Neuron (in vitro differentiated cells): ENCODE data around the gene TOX2.
"Not testable (repeated sequence)": the region's sequence is repeated elsewhere in the genome, so short reads cannot be mapped to it uniquely, and the experiment has no call there.

Experiments
- H2AFZ ChIP-seq: one replicate; pipeline ENCODE4 v1.6.1; 2013; ENCODE audit warnings: low read depth, mild to moderate bottlenecking, inconsistent platforms, low read length, moderate library complexity
- H3K27me3 ChIP-seq: one replicate; pipeline ENCODE4 v1.6.1; 2013; ENCODE audit warnings: low read length; ENCODE audit not compliant: insufficient read depth
- H3K36me3 ChIP-seq: one replicate; pipeline ENCODE4 v1.6.1; 2013; ENCODE audit warnings: low read length; ENCODE audit not compliant: insufficient read depth
- H3K4me1 ChIP-seq: one replicate; pipeline ENCODE4 v1.6.1; 2013; ENCODE audit warnings: low read length; ENCODE audit not compliant: insufficient read depth
- H3K4me3 ChIP-seq: 2 replicates; pipeline ENCODE4 v1.5.1; 2013; ENCODE audit warnings: mild to moderate bottlenecking, low read length, moderate library complexity
- H3K9me3 ChIP-seq: one replicate; pipeline ENCODE4 v1.6.1; 2013; ENCODE audit warnings: low read length

Gene TOX2

DNA sequence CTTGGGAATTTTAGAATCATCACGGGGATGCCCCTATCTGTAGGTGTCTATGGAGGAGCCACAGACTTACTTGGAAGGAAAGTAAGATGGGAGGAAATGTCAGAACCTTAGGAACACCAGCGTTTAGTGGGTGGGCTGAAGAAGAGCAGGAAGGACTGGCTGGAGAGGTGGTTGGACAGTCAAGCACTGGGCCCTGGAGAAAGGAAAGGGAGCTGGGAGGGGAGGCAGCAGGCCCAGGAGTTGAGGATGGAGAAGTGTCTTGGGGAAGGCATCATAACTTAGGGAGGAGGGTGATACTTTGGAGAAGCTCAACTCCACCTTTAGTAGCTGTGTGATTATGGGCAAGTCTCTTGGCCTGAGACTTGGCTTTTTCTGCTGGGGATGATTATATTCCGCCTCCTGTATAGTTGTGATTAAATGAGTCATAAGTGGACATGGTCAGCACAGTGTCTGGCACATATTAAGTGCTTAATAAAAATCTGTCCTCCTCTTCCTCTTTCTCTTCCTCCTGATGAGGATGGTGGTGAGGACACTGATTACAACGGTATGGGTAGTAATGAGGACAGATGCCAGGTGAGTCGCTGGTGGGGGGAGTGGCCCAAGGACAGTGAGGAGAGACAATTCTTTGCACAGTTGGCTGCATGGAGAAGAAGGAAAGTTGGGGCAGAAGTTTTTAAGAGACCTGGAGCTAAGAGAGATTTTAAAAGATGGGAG, 125.7 kb downstream of the TOX2 start:
- Histone ChIP-seq H3K4me1 (no peaks in the 10 kb centered on the region), H3K27me3 (no peaks in the 10 kb centered on the region), H3K36me3 (no peaks in the 10 kb centered on the region), H3K4me3 (no peak overlapping the region), H3K9me3 (no peaks in the 10 kb centered on the region), H2AFZ (no peak overlapping the region)

DNA sequence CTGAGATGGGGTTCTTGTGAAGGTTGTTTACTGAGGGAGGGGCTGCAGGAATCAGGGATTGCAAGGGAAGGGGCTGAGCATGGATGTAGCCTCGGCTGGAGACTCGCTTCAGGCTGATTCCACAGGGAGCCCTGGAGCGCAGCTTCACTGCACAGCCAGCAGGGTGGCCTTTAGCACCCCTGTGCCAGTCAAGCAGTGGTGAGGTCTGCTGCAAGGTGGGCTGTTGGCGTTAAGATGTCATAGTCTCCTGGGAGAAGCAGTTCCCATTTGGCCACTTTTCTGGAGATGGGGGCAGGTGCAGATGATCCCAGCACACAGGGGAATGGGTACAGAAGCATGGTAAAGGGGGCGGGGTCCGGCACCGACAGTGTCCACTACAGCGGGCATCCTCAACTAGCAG, 126.3 kb downstream of the TOX2 start:
- no peaks in the 10 kb centered on the region for H3K4me1 ChIP-seq
- H3K4me3 ChIP-seq, result no peak overlapping the region
- no peak overlapping the region for H2AFZ ChIP-seq
- no peaks in the 10 kb centered on the region for H3K36me3 ChIP-seq
- no peaks in the 10 kb centered on the region for H3K27me3 ChIP-seq
- H3K9me3 ChIP-seq, result no peaks in the 10 kb centered on the region

DNA sequence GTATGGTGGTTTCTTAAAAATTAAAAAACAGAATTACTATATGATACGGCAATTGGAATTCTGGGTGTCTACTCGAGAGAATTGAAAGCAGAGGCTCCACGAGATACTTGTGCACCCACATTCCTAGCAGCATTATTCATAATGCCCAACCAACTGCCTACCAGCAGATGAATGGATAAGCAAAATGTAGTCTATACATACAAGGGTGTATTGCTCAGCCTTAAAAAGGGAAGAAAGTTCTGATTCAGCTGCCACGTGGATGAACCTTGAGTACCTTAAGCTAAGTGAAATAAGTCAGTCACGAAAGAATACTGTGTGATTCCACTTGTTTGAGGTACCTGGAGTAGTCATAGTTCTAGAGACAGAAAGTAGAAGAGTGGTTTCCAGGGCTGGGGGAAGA, 130.1 kb downstream of the TOX2 start:
- H3K4me1 ChIP-seq, H3K9me3 ChIP-seq, H2AFZ ChIP-seq, H3K4me3 ChIP-seq, H3K36me3 ChIP-seq, H3K27me3 ChIP-seq: not testable (repeated sequence)

DNA sequence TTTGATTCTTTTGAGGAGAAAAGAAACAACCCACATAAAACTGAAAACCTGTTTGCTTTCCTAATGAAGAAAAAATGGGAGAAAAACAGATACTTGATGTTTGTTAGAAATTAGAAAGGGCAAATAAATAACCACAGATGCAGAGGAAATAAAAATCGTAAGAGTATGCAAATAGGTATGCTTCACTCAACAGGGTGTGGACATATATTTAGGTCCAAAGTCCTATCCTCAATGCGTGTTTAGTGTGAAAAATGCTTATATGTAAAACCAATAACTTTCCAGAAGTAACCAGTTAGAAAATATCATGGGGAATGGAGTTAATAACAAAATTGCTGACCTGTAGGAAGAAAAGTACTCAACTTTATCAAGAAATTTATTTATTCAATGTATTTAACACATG, 135.7 kb downstream of the TOX2 start:
- Histone ChIP-seq H3K4me3 (no peak overlapping the region), H3K36me3 (no peaks in the 10 kb centered on the region), H3K4me1 (no peaks in the 10 kb centered on the region), H3K27me3 (no peaks in the 10 kb centered on the region), H2AFZ (no peak overlapping the region), H3K9me3 (no peaks in the 10 kb centered on the region)

DNA sequence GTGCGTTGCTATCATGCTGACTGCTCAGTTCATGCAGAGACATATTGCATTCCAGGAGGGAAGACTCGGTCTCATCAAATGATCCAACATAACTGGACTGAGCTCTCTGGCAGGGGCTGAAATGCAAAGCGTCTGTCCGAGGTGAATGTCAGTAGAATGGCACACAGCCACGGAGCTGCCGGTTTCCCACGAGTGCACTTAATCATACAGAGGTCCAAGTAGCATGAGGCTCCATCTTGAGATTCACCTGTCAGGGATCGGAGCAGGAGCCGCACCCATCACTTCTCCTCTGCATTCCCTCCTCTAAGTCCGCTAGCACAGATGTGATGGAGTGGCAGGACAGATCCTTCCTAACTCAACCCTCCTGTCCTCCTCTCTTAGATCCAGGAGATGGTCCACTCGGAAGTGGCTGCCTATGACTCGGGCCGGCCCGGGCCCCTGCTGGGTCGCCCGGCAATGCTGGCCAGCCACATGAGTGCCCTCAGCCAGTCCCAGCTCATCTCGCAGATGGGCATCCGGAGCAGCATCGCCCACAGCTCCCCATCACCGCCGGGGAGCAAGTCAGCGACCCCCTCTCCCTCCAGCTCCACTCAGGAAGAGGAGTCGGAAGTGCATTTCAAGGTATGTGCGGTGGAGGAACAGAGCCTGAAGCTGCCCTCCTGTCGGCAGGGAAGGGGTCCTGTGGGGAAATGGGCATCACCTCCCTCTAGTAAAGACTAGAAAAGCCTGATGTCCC, 136.4 kb downstream of the TOX2 start:
- no peaks in the 10 kb centered on the region for H3K4me1 ChIP-seq
- H2AFZ ChIP-seq, result no peak overlapping the region
- H3K4me3 ChIP-seq, result no peak overlapping the region
- no peaks in the 10 kb centered on the region for H3K36me3 ChIP-seq
- H3K27me3 ChIP-seq, result no peaks in the 10 kb centered on the region
- no peaks in the 10 kb centered on the region for H3K9me3 ChIP-seq

DNA sequence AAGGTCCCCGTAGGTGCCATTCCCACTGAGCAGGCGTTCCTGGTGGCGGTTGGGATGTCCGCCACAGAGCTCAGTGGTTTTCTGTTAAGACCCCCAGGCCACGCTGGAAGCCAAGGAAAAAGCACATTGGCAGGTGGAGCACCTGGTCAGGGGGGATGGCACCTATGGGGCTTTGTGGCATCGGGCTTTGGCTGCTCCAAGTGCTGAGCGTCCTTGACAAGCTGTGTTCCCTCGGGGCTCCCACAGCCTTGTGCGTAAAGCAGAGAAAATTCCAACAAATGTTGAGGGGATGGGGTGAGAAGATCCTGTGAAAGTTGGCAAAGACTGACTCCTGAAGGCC, 137.0 kb downstream of the TOX2 start:
- H3K9me3 ChIP-seq, result no peaks in the 10 kb centered on the region
- H2AFZ ChIP-seq, result no peak overlapping the region
- H3K4me3 ChIP-seq, result no peak overlapping the region
- no peaks in the 10 kb centered on the region for H3K4me1 ChIP-seq
- H3K36me3 ChIP-seq, result no peaks in the 10 kb centered on the region
- no peaks in the 10 kb centered on the region for H3K27me3 ChIP-seq

DNA sequence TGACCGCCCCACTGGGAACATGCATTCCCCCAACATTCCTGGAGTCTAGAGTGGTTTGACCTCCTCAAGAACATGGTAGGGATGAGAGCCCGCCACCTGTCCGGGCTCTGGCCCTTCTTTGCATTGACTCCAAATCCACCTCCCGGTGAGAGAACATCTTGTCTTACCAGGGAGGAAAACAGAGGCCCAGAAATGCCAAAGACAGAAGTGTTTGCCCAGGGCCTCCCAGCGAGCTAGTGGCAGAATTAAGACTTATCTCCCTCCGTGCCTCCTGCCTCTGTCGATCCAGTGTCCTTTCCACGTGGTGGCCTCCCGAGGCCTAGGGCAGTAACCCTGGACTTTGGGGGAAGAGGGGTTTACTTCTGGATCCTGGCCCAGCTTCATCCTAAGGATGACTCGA, 137.5 kb downstream of the TOX2 start:
- Histone ChIP-seq H3K27me3 (no peaks in the 10 kb centered on the region), H3K36me3 (no peaks in the 10 kb centered on the region), H3K9me3 (no peaks in the 10 kb centered on the region), H3K4me3 (no peak overlapping the region), H3K4me1 (no peaks in the 10 kb centered on the region), H2AFZ (no peak overlapping the region)

DNA sequence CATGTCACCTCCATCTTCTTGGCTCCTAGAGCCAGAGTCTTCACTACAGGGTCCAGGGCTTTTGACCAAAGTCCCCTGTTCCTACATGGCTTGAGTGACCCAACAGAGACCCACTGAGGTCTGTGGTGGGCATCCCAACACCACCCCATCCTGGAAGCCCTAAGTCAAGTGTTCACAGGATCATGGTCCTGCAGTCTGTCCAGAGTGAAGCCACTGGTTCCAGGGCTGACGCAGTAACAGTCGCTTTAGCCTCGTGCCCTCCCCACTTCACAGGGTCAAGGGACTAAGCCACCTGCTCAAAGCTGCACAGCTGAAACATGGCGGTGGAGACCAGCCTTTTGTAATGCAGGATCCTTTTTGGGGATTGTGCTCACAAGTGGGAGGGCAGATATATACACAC, 138.4 kb downstream of the TOX2 start:
- Histone ChIP-seq H3K9me3 (no peaks in the 10 kb centered on the region), H3K36me3 (no peaks in the 10 kb centered on the region), H3K4me3 (no peak overlapping the region), H2AFZ (no peak overlapping the region), H3K27me3 (no peaks in the 10 kb centered on the region), H3K4me1 (no peaks in the 10 kb centered on the region)

DNA sequence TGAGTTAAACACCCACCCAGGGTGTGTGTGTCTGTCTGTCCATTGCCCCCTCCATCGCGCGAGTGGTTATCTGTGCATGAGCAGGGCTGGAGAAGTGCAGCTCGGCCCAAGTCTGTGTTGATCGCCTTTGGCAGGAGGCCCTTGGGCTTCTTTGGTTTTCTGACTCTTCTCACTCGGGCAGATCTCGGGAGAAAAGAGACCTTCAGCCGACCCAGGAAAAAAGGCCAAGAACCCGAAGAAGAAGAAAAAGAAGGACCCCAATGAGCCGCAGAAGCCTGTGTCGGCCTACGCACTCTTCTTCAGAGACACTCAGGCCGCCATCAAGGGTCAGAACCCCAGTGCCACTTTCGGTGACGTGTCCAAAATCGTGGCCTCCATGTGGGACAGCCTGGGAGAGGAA, 139.5 kb downstream of the TOX2 start:
- Histone ChIP-seq H3K36me3 (no peaks in the 10 kb centered on the region), H3K9me3 (no peaks in the 10 kb centered on the region), H3K27me3 (no peaks in the 10 kb centered on the region), H3K4me3 (no peak overlapping the region), H2AFZ (no peak overlapping the region), H3K4me1 (no peaks in the 10 kb centered on the region)

DNA sequence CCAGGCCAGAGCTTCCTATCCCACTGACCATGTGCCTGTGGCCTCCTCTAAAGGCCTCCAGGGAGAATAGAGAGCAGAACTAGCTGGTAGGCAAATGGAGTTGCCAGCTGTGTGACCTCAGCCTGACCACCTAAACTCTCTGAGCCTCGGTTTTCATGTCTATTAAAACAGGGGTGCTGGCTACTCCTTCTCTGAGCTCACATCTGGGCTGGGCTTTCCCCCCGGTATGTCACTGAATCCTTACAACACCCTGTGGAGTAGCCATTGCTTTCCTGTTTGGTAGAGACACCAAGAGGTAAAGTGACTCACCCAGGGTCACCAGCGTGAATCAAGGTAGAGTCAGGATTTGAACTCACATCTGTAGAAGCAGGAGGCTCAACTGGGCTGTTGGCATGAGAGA, 140.2 kb downstream of the TOX2 start:
- H2AFZ ChIP-seq, result no peak overlapping the region
- H3K36me3 ChIP-seq, result no peaks in the 10 kb centered on the region
- H3K27me3 ChIP-seq, result no peaks in the 10 kb centered on the region
- no peaks in the 10 kb centered on the region for H3K4me1 ChIP-seq
- no peaks in the 10 kb centered on the region for H3K9me3 ChIP-seq
- no peak overlapping the region for H3K4me3 ChIP-seq

DNA sequence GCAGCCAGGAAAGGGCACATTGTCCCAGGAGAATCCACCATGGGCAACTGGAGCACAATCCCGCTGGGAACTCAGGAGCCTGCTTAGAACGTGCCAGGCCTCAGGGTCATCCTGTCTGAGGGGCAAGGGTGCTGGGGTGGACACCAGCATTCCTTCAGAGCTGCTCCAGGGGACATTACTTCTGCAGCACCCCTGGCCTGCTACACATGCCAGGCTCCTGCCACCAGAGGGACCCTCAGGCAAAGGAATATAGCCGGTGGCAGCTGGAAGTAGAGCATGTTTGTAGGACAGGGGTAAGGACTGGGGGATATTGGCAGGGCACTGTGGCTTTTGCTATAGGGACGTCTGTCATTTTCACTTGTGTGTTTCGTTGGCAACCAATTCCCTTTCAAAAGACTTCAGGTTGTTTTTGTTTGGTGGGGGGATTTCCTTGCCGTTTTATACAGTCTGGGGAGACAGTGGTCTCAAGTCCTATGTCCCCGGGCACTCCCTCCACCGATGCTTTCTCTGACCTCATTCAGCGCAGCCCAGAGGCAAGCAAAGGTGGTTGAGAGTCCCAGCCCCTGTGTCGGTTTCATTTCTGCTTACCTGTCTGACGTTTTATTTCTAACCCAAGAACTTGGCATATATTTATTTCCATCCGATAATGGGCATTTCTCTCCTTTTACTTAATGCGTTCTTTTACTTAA, 141.5 kb downstream of the TOX2 start:
- Histone ChIP-seq H3K36me3 (no peaks in the 10 kb centered on the region), H3K27me3 (no peaks in the 10 kb centered on the region), H3K9me3 (no peaks in the 10 kb centered on the region), H3K4me3 (no peak overlapping the region), H3K4me1 (no peaks in the 10 kb centered on the region), H2AFZ (no peak overlapping the region)

DNA sequence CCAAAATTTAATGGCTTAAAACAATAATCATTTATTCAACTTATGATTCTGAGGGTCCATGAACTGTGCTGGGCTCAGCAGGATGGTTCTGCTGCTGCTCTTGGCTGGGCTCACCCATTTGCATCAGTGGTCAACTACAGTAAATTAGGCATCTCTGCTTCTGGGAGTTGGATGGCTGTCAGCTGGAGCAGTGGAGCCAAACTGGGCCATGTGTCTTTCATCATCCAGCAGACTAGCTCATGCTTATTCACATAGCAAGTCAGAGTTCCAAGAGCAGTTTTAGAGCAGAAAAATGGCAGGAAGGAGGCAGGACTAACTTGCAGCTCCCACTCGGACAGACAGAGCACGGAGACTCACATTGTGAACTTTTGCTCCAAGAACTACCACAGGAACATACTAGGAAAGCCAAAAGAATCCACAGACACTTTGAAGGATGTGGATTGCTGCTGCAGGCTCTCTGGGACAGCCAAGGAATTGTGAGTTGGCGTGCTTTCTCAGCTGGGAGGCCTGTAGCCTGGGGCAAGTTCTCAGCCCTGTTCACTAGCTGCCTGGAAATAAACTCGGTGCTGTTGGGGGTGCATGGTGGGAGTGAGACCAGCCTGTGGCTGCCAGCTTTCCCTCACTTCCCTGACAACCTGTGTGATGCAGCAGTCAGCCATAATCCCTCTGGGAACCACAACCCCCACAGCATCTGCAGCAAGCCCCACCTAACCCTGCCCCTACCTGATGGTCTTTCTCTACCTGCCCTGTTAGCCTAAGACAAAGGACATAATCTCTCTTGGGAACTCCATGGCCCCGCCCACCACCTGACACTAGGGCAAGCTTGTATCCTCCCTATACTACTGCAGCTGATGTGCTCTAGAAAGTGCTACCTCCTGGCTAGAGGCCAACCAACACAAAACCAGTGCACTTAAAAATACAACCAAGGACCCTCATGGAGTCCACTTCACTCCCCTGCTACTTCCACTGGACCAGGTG, 143.3 kb downstream of the TOX2 start:
- Histone ChIP-seq H3K36me3 (no peaks in the 10 kb centered on the region), H3K27me3 (no peaks in the 10 kb centered on the region), H3K9me3 (no peaks in the 10 kb centered on the region), H2AFZ (no peak overlapping the region), H3K4me3 (no peak overlapping the region), H3K4me1 (no peaks in the 10 kb centered on the region)
